GM10248 (cell line): ENCODE measurements around the gene FAM107B.

Experiments
- CTCF ChIA-PET: fragments of 300-600 bp; sonication (Branson Sonifier 250); formaldehyde crosslinking; extraction: SDS; loops from one replicate; lab custom pipeline; 2021; ENCODE audit warnings: antibody characterized with exemption; lab: Yijun Ruan, JAX
- POLR2A ChIA-PET: fragments of 350-650 bp; sonication (Branson Sonifier 250); formaldehyde crosslinking; extraction: SDS; loops from one replicate; lab custom pipeline; 2020; ENCODE audit warnings: antibody characterized with exemption; lab: Yijun Ruan, JAX
- DNase-seq: peaks from one replicate; pipeline ENCODE4 v3.0.0; 2012; ENCODE audit errors: extremely low spot score
- CTCF ChIP-seq: IDR thresholded peaks from 2 replicates; pipeline ENCODE4 v1.5.1; 2012; ENCODE audit warnings: mild to moderate bottlenecking, low read depth; ENCODE audit errors: extremely low read depth, missing control alignments, control extremely low read depth

Gene FAM107B

GRCh38 chr10:14803827-14804226, 29.1 kb upstream of the FAM107B start:
- no peak for TF ChIP-seq CTCF
- DNase-seq: no peak
- ChIA-PET CTCF (no interaction called here), POLR2A (no interaction called here)

- POLR2A ChIA-PET: no interaction called here
- TF ChIP-seq CTCF: no peak
- CTCF ChIA-PET: interaction anchor here (0.6 kb wide), 1 partner anchor 75 kb away, joined by 3 read pairs; no protein-coding TSS in a partner anchor
- no peak for DNase-seq
Observed at GRCh38 chr10:14801723-14802122, 27.0 kb upstream of the FAM107B start.

- DNase-seq: no peak
- no peak for TF ChIP-seq CTCF
- ChIA-PET CTCF (interaction anchor here (1.2 to 1.5 kb wide), 3 partner anchors 15 to 257 kb away, joined by 3 to 5 read pairs (median 4); no protein-coding TSS in a partner anchor), POLR2A (no interaction called here)
Observed at GRCh38 chr10:14800397-14800796, 25.7 kb upstream of the FAM107B start.

- DNase-seq: no peak
- CTCF ChIA-PET: no interaction called here
- POLR2A ChIA-PET: no interaction called here
- no peak for TF ChIP-seq CTCF
Observed at GRCh38 chr10:14798636-14799035, 23.9 kb upstream of the FAM107B start.

- no peak for DNase-seq
- TF ChIP-seq CTCF: no peak
- ChIA-PET CTCF (no interaction called here), POLR2A (no interaction called here)
Observed at GRCh38 chr10:14787938-14788337, 13.2 kb upstream of the FAM107B start.

- ChIA-PET CTCF (no interaction called here), POLR2A (no interaction called here)
- DNase-seq: no peak
- TF ChIP-seq CTCF: no peak
Observed at GRCh38 chr10:14784459-14785055, 9.9 kb upstream of the FAM107B start.
